ENCODE measurements around the gene OR51Q1. TPM values are rescaled to one million over a fixed set of nuclear protein-coding genes. Genes with fewer than 3 reads are reported as not detected.

OR51Q1 gene, protein sequence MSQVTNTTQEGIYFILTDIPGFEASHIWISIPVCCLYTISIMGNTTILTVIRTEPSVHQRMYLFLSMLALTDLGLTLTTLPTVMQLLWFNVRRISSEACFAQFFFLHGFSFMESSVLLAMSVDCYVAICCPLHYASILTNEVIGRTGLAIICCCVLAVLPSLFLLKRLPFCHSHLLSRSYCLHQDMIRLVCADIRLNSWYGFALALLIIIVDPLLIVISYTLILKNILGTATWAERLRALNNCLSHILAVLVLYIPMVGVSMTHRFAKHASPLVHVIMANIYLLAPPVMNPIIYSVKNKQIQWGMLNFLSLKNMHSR
- not detected for total RNA-seq
- long read RNA-seq, donor 1, result 0 reads
- long read RNA-seq, donor 2, result 0 reads

DNA sequence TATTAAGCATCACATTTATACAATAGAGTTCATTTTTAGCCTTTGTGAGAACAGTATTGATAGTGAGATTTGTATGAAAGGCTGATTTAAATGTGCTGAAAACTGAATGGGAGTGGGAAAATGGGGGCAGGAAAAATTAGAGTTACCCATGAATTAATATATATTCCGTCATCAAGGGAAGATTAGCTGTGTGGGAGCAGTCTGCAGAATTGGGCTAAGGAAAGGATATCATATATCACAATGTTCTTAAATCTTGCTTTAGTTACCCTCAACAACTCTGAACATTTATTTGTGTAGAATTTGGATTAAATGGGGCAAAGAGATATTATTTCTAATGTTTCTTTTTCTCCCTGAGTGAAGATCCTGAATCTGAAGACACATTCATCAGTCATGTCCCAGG lies at the start of gene OR51Q1:
TSS of gene OR51Q1 (plus strand) at position 301 of the 400 bp plus-strand sequence. CDS start at position 391, 90 bp downstream.
- intact Hi-C loops (cut with DNase I, micrococcal nuclease), result no loop called here
- TF ChIP-seq, protein P1, sequence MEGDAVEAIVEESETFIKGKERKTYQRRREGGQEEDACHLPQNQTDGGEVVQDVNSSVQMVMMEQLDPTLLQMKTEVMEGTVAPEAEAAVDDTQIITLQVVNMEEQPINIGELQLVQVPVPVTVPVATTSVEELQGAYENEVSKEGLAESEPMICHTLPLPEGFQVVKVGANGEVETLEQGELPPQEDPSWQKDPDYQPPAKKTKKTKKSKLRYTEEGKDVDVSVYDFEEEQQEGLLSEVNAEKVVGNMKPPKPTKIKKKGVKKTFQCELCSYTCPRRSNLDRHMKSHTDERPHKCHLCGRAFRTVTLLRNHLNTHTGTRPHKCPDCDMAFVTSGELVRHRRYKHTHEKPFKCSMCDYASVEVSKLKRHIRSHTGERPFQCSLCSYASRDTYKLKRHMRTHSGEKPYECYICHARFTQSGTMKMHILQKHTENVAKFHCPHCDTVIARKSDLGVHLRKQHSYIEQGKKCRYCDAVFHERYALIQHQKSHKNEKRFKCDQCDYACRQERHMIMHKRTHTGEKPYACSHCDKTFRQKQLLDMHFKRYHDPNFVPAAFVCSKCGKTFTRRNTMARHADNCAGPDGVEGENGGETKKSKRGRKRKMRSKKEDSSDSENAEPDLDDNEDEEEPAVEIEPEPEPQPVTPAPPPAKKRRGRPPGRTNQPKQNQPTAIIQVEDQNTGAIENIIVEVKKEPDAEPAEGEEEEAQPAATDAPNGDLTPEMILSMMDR (IDR thresholded peaks at IDR 0.05), result no peak

GRCh38 chr11:5380740-5381342 lies 41.1 kb upstream of the OR51Q1 start:
- intact Hi-C loops (cut with DNase I, micrococcal nuclease), result loop anchor here in 1 of 2 donors (10.0 kb wide), 1 partner anchor 256 kb away; no protein-coding TSS in a partner anchor
- no peaks in the 10 kb centered on the region for H3K9me3 ChIP-seq
- DNase-seq (peak in 2 of 3 donors; percentile 24 to 40), ATAC-seq (peak; percentile 58)
- H3K36me3 ChIP-seq (ENCODE audit: low read depth), result no peaks in the 10 kb centered on the region
- TF ChIP-seq, protein P1 (IDR thresholded peaks at IDR 0.05), result peak; percentile 38
- H3K4me3 ChIP-seq, result no peak overlapping the region
- no peaks in the 10 kb centered on the region for H3K4me1 ChIP-seq (ENCODE audit: low read depth)

More for the DNA sequence above, at the start of gene OR51Q1:
- DNase-seq, result no peak
- H3K4me3 ChIP-seq, result no peak within 1 kb of the TSS
- H3K36me3 ChIP-seq (ENCODE audit: low read depth), result no peaks in the 10 kb centered on the region
- no peaks in the 10 kb centered on the region for H3K4me1 ChIP-seq (ENCODE audit: low read depth)
- no peaks in the 10 kb centered on the region for H3K9me3 ChIP-seq
- no peak for ATAC-seq

DNA sequence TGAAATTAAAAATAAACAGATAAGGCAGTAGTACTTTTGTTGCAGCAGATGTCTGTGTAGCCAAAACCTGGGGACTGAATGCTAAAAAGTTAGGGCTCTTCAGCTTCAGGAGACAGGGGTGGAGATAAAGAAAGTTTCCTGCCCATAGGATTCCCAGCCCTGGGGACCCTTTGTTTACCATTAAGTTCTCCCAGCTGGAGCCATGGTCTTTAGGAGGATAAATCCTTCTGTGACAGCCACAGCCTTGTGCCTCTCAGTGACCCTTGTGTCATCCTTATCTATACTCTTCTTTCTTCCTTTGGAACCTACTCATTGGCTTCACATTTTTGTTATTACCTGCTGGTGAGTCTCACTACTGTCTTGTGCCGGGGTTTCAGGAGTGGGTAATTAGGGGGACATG lies 38.3 kb upstream of the OR51Q1 start, which contains the start of gene OR51M1:
TSS of gene OR51M1 (plus strand) at position 237 of the 400 bp plus-strand sequence. CDS start 5,587 bp downstream, outside the sequence.
- DNase-seq, result no peak
- Histone ChIP-seq H3K36me3 (ENCODE audit: low read depth) (no peaks in the 10 kb centered on the region), H3K9me3 (no peaks in the 10 kb centered on the region), H3K4me1 (ENCODE audit: low read depth) (no peaks in the 10 kb centered on the region), H3K4me3 (no peak within 1 kb of the TSS)
- ATAC-seq, result no peak
- intact Hi-C loops (cut with DNase I, micrococcal nuclease), result loop anchor here in 1 of 2 donors (10.0 kb wide), 1 partner anchor 259 kb away; no protein-coding TSS in a partner anchor
- TF ChIP-seq, protein P1 (IDR thresholded peaks at IDR 0.05), result no peak

- no peaks in the 10 kb centered on the region for H3K36me3 ChIP-seq (ENCODE audit: low read depth)
- intact Hi-C loops (cut with DNase I, micrococcal nuclease), result loop anchor here in 1 of 2 donors (10.0 kb wide), 1 partner anchor 260 kb away; no protein-coding TSS in a partner anchor
- H3K4me3 ChIP-seq, result no peak overlapping the region
- ATAC-seq (no peak), DNase-seq (no peak)
- H3K9me3 ChIP-seq, result no peaks in the 10 kb centered on the region
- no peaks in the 10 kb centered on the region for H3K4me1 ChIP-seq (ENCODE audit: low read depth)
- TF ChIP-seq, protein P1 (IDR thresholded peaks at IDR 0.05), result no peak
Measured at GRCh38 chr11:5384335-5384734, 37.6 kb upstream of the OR51Q1 start.

- H3K36me3 ChIP-seq (ENCODE audit: low read depth), result no peaks in the 10 kb centered on the region
- H3K4me3 ChIP-seq, result no peak overlapping the region
- TF ChIP-seq, protein P1 (IDR thresholded peaks at IDR 0.05), result no peak
- intact Hi-C loops (cut with DNase I, micrococcal nuclease), result no loop called here
- no peak for DNase-seq
- no peaks in the 10 kb centered on the region for H3K9me3 ChIP-seq
- no peak for ATAC-seq
- no peaks in the 10 kb centered on the region for H3K4me1 ChIP-seq (ENCODE audit: low read depth)
Measured at GRCh38 chr11:5390210-5390609, 31.7 kb upstream of the OR51Q1 start.

Measured in mucosa of descending colon (tissue), 3 donors.